WI38 (cell line): ENCODE results near the gene TSC22D2.

Experiments
- H3K4me3 ChIP-seq: 2 replicates; pipeline ENCODE4 v1.5.1; 2011; ENCODE audit warnings: low read depth, mild to moderate bottlenecking, control low read depth, low read length
- CTCF ChIP-seq: IDR thresholded peaks from 2 replicates; pipeline ENCODE4 v1.5.1; 2012; ENCODE audit warnings: low read depth, mild to moderate bottlenecking, control low read depth, low read length

The TSC22D2 gene

GRCh38 chr3:150503402-150504099, 95.5 kb downstream of the TSC22D2 start:
- no peak overlapping the region for H3K4me3 ChIP-seq
- TF ChIP-seq CTCF = no peak

DNA sequence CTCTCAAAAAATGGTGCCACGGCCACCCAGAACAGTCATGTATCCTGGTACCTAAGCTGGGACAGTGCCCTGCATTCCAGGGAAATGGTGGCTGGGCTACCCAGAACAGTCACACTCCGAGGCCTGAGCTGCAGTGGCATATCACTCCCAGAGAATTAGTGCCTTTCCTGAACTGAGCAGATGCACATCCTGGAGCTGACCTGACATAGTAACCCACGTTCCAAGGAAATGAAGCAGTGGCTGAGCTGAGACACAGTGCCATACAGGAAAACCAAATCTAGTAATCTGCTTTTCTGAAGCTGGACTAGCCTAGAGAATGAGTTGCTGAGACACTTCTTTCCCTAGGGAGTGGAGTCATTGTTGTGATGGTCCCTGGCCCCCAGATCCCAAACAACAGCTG, 96.4 kb downstream of the TSC22D2 start:
- TF ChIP-seq CTCF = no peak
- H3K4me3 ChIP-seq = no peak overlapping the region

GRCh38 chr3:150508401-150508800, 100.3 kb downstream of the TSC22D2 start:
- H3K4me3 ChIP-seq = no peak overlapping the region
- no peak for TF ChIP-seq CTCF

DNA sequence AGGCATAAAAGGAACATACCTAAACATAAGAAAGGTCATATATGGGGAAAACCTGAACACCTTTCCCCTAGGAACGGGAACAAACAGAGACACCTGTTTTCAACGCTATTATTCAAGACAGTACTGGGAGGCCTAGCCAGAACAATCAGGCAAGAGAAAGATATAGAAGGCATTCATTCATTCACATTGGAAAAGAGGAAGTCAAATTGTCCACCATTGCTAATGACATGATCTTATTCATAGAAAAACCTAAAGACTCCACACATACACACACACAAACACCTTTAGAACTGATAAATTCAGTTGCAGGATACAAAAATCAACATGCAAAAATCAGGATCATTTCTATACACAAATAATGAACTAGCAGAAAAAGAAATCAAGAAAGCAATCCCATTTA, 101.7 kb downstream of the TSC22D2 start:
- H3K4me3 ChIP-seq = no peak overlapping the region
- no peak for TF ChIP-seq CTCF

DNA sequence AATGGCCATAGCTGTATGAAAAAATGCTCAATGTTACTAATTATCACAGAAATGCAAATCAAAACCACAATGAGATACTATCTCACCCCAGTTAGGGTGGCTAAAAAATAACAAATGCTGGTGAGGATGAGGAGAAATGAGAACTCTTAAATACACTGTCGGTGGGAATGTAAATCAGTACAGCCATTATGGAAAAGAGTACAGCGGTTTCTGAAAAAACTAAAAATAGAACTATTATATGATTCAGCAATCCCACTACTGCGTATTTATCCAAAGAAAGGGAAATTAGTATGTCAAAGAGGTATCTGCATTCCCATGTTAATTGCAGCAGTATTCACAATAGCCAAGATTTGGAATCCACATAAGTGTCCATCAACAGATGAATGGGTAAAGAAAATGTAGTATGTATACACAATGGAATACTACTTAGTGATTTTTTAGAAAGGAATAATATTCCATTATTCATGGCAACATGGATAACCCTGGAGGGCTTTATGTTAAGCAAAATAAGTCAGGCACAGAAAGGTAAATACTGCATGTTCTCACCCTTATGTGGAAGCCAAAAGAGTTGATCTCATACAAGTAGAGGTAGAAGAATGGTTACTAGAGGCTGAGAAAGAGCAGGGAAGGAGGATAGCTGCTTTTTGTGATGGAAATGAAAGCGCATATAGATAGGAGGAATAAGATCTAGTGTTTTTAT, 103.2 kb downstream of the TSC22D2 start:
- no peak for TF ChIP-seq CTCF
- H3K4me3 ChIP-seq = no peak overlapping the region

DNA sequence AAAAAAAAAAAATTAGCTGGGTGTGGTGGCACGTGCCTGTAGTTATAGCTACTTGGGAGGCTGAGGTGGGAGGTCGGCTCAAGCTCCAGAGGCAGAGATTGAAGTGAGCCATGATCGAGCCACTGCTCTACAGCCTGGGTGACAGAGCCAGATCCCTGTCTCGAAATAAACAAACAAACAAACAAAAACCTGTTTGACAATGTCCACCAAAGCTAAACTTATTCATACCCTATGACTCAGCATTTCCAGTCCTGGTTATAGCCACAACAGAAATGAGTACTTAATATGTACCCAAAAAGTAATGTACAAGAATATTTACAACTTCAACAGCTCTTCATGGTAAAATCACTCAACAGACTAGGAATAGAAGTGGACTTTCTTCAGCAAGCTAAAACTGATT, 107.1 kb downstream of the TSC22D2 start:
- TF ChIP-seq CTCF = no peak
- H3K4me3 ChIP-seq = no peak overlapping the region
